Osteocyte (in vitro differentiated cells): Measurements from ENCODE around the gene TMEM237. TPM values are rescaled to one million over a fixed set of nuclear protein-coding genes. Genes with fewer than 3 reads are reported as not detected.

Source experiments
- DNase-seq: peaks from one replicate; pipeline ENCODE4 v3.0.0; 2021; ENCODE audit warnings: mixed read lengths; ENCODE audit not compliant: unreplicated experiment; ENCODE audit errors: extremely low spot score
- H3K27ac Mint-ChIP-seq: one replicate; pipeline ENCODE4 v1.8.0; 2021; ENCODE audit warnings: mild to moderate bottlenecking, mixed read lengths; ENCODE audit not compliant: unreplicated experiment
- H3K27me3 Mint-ChIP-seq: one replicate; pipeline ENCODE4 v1.8.0; 2021; ENCODE audit warnings: mixed read lengths; ENCODE audit not compliant: unreplicated experiment
- H3K36me3 Mint-ChIP-seq: one replicate; pipeline ENCODE4 v1.8.0; 2021; ENCODE audit warnings: mixed read lengths; ENCODE audit not compliant: unreplicated experiment
- H3K4me1 Mint-ChIP-seq: one replicate; pipeline ENCODE4 v1.8.0; 2021; ENCODE audit warnings: mixed read lengths; ENCODE audit not compliant: unreplicated experiment
- H3K4me3 Mint-ChIP-seq: one replicate; pipeline ENCODE4 v1.8.0; 2021; ENCODE audit warnings: mild to moderate bottlenecking, moderate library complexity, mixed read lengths; ENCODE audit not compliant: unreplicated experiment
- H3K9me3 Mint-ChIP-seq: one replicate; pipeline ENCODE4 v1.8.0; 2021; ENCODE audit warnings: mixed read lengths; ENCODE audit not compliant: unreplicated experiment
- total RNA-seq: library from RNA; stranded (reverse); gene quantifications from 2 replicates; pipeline ENCODE4 v1.2.1, GENCODE V29; 2021
- TF ChIP-seq, protein P1 (sequence below): fragments of 200-600 bp; sonication (generic); IDR thresholded peaks from 2 replicates; pipeline ENCODE4 v1.5.0; 2021; ENCODE audit warnings: antibody characterized with exemption, mild to moderate bottlenecking, moderate library complexity

TMEM237 gene
- total RNA-seq, 1 donor from 2014 or later, result 38.6 TPM

DNA sequence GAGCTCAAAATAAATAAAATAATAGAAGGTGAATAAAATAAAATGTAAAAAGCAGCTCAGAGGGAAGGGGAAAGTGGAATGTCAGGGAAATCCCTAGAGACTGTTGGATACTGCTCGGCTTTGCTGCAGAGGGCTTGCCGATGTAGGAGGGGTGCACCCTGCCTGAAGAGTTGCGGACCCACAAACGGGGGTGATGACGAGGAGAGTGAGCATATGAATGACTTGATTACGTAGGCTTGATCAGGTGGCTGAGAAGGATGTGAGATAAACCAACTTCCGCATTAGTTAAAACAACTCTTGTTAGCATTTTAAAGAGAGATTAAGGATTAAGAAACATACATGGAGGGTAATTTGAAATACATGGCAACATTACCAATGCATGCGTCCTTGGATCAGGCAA lies 21.0 kb upstream of the TMEM237 start:
- H3K27ac Mint-ChIP-seq, result no peak overlapping the region
- H3K4me3 Mint-ChIP-seq, result no peak overlapping the region
- TF ChIP-seq, protein P1, sequence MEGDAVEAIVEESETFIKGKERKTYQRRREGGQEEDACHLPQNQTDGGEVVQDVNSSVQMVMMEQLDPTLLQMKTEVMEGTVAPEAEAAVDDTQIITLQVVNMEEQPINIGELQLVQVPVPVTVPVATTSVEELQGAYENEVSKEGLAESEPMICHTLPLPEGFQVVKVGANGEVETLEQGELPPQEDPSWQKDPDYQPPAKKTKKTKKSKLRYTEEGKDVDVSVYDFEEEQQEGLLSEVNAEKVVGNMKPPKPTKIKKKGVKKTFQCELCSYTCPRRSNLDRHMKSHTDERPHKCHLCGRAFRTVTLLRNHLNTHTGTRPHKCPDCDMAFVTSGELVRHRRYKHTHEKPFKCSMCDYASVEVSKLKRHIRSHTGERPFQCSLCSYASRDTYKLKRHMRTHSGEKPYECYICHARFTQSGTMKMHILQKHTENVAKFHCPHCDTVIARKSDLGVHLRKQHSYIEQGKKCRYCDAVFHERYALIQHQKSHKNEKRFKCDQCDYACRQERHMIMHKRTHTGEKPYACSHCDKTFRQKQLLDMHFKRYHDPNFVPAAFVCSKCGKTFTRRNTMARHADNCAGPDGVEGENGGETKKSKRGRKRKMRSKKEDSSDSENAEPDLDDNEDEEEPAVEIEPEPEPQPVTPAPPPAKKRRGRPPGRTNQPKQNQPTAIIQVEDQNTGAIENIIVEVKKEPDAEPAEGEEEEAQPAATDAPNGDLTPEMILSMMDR, result no peak

GRCh38 chr2:201661366-201661765 lies 18.1 kb upstream of the TMEM237 start:
- Mint-ChIP-seq H3K36me3 (no peaks in the 10 kb centered on the region), H3K27me3 (no peaks in the 10 kb centered on the region)
- TF ChIP-seq, protein P1, result no peak

More for the DNA sequence above, 21.0 kb upstream of the TMEM237 start:
- Mint-ChIP-seq H3K27me3 (no peaks in the 10 kb centered on the region), H3K36me3 (no peaks in the 10 kb centered on the region), H3K9me3 (peaks cover 3% of the 10 kb centered on the region), H3K4me1 (peaks cover 6% of the 10 kb centered on the region)
- DNase-seq, result no peak

GRCh38 chr2:201660293-201660895 lies 17.1 kb upstream of the TMEM237 start:
- Mint-ChIP-seq H3K27me3 (no peaks in the 10 kb centered on the region), H3K36me3 (no peaks in the 10 kb centered on the region), H3K4me1 (peaks cover 12% of the 10 kb centered on the region), H3K27ac (no peak overlapping the region), H3K4me3 (no peak overlapping the region), H3K9me3 (no peaks in the 10 kb centered on the region)
- DNase-seq, result no peak
- TF ChIP-seq, protein P1, result no peak

More at GRCh38 chr2:201661366-201661765, 18.1 kb upstream of the TMEM237 start:
- no peak overlapping the region for H3K4me3 Mint-ChIP-seq
- H3K4me1 Mint-ChIP-seq, result peaks cover 9% of the 10 kb centered on the region
- DNase-seq, result no peak
- no peaks in the 10 kb centered on the region for H3K9me3 Mint-ChIP-seq
- no peak overlapping the region for H3K27ac Mint-ChIP-seq

GRCh38 chr2:201656740-201657139 lies 13.4 kb upstream of the TMEM237 start:
- DNase-seq, result no peak
- TF ChIP-seq, protein P1, result no peak
- H3K36me3 Mint-ChIP-seq, result no peaks in the 10 kb centered on the region
- H3K27me3 Mint-ChIP-seq, result no peaks in the 10 kb centered on the region
- H3K4me1 Mint-ChIP-seq, result peaks cover 41% of the 10 kb centered on the region
- no peaks in the 10 kb centered on the region for H3K9me3 Mint-ChIP-seq
- H3K27ac Mint-ChIP-seq, result no peak overlapping the region
- H3K4me3 Mint-ChIP-seq, result no peak overlapping the region

DNA sequence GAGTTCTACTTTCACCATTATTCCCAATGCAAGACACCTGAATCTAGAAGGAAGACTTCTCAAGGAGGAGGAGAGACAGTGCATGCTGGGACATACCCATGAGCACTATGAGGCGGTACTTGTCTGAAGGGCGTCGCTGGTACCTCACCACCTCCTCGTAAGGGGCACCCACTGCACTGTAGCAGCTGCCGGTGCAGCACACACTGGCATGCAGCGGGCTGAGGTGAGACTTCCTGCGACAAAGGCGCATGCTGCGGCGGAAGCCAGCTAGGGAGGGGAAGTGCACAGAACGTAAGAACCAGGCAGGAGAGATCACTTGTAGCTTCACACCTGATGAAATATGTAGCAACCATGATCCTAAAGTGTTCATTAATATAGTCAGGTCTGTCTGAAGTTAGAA lies 12.8 kb upstream of the TMEM237 start:
- no peaks in the 10 kb centered on the region for H3K9me3 Mint-ChIP-seq
- no peak overlapping the region for H3K4me3 Mint-ChIP-seq
- TF ChIP-seq, protein P1, result no peak
- H3K27ac Mint-ChIP-seq, result no peak overlapping the region
- H3K36me3 Mint-ChIP-seq, result no peaks in the 10 kb centered on the region
- peaks cover 42% of the 10 kb centered on the region for H3K4me1 Mint-ChIP-seq
- H3K27me3 Mint-ChIP-seq, result no peaks in the 10 kb centered on the region
- DNase-seq, result no peak
